Liver (tissue), 3 donors: Measurements from ENCODE around the gene SLIT3.

Source experiments
- ATF3 ChIP-seq: IDR thresholded peaks from 2 replicates; pipeline ENCODE4 v1.6.1; 2016; ENCODE audit warnings: antibody characterized with exemption
- EGR1 ChIP-seq, 2 donors: IDR thresholded peaks; 2 replicates each; pipeline ENCODE4 v1.6.1; 2016 to 2018; ENCODE audit warnings: antibody characterized with exemption in 2 of 2, low read depth in 2 of 2
- GABPA ChIP-seq, 2 donors: IDR thresholded peaks in 1 of 2; conservative IDR thresholded peaks in 1 of 2; 2 replicates each; pipeline ENCODE4 v1.6.1; 2016; ENCODE audit warnings: antibody characterized with exemption in 2 of 2, mild to moderate bottlenecking in 1 of 2, moderate library complexity in 1 of 2
- JUND ChIP-seq, 2 donors: IDR thresholded peaks; 2 replicates each; pipeline ENCODE4 v1.6.1; 2016; ENCODE audit warnings: antibody characterized with exemption in 2 of 2
- RAD21 ChIP-seq, 2 donors: IDR thresholded peaks; 2 replicates each; pipeline ENCODE4 v1.6.1; 2016; ENCODE audit warnings: antibody characterized with exemption in 2 of 2, mild to moderate bottlenecking in 2 of 2
- REST ChIP-seq: IDR thresholded peaks from 2 replicates; pipeline ENCODE4 v1.6.1; 2016; ENCODE audit warnings: antibody characterized with exemption, mild to moderate bottlenecking
- YY1 ChIP-seq: IDR thresholded peaks from 2 replicates; pipeline ENCODE4 v1.6.1; 2016; ENCODE audit warnings: antibody characterized with exemption, mild to moderate bottlenecking
- ZBTB33 ChIP-seq: IDR thresholded peaks from 2 replicates; pipeline ENCODE4 v1.6.1; 2016; ENCODE audit warnings: antibody characterized with exemption
- TF ChIP-seq, protein P1 (sequence below): fragments of 150-350 bp; IDR thresholded peaks from 2 replicates; pipeline ENCODE4 v1.5.1; 2017; ENCODE audit warnings: improper control_type of control experiment, low read depth, low read length; ENCODE audit not compliant: missing input control
- donor health status: healthy.
- donor health status: healthy.

DNA sequence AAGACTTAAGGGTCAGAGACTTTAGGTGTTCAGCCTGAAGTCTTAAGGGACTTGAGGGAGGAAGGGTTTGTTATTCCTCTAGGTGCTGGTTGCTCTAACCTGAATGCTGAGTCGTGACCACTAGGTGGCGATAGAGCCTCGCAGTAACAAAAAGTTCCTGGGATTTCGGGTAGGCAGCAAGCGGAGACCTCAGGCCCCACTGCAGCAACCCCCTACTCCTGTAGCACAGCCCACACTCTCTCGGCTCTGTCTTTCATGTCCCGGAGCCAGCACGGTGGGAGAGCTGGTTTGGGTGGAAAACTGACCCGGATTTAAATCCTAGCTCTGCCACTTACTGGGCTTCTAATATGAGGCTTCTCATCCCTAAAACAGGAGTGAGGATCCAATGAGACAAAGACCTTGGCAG, 621.4 kb downstream of the SLIT3 start:
- no peak for TF ChIP-seq YY1
- TF ChIP-seq, protein P1, sequence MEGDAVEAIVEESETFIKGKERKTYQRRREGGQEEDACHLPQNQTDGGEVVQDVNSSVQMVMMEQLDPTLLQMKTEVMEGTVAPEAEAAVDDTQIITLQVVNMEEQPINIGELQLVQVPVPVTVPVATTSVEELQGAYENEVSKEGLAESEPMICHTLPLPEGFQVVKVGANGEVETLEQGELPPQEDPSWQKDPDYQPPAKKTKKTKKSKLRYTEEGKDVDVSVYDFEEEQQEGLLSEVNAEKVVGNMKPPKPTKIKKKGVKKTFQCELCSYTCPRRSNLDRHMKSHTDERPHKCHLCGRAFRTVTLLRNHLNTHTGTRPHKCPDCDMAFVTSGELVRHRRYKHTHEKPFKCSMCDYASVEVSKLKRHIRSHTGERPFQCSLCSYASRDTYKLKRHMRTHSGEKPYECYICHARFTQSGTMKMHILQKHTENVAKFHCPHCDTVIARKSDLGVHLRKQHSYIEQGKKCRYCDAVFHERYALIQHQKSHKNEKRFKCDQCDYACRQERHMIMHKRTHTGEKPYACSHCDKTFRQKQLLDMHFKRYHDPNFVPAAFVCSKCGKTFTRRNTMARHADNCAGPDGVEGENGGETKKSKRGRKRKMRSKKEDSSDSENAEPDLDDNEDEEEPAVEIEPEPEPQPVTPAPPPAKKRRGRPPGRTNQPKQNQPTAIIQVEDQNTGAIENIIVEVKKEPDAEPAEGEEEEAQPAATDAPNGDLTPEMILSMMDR, result peak; percentile 85
- no peak for TF ChIP-seq REST
- TF ChIP-seq ATF3, result no peak
- no peak for TF ChIP-seq GABPA (IDR thresholded peaks at IDR 0.05 in 1 of 2, conservative IDR thresholded peaks at IDR 0.05 in 1 of 2)
- TF ChIP-seq JUND (IDR thresholded peaks at IDR 0.05), result no peak
- TF ChIP-seq ZBTB33, result no peak
- no peak for TF ChIP-seq EGR1 (IDR thresholded peaks at IDR 0.05; ENCODE audit: low read depth in 2 of 2)
- TF ChIP-seq RAD21 (IDR thresholded peaks at IDR 0.05), result peak; percentile 93
